RWPE2 (cell line): ENCODE measurements around the gene DOK3.

Source experiments
- ATAC-seq: fragments of 200-7000 bp; cut with Tn5 transposase; 3 replicates; pipeline ENCODE4 v1.9.1; 2021; ENCODE audit warnings: low read depth
- DNase-seq: peaks from one replicate; pipeline ENCODE4 v3.0.0-alpha.2; 2020; ENCODE audit warnings: low spot score
- H3K27ac ChIP-seq: fragments of 450-650 bp; 2 replicates; pipeline ENCODE4 v1.5.1; 2017; ENCODE audit warnings: mild to moderate bottlenecking; ENCODE audit not compliant: poor library complexity, severe bottlenecking
- H3K27me3 ChIP-seq: fragments of 250-450 bp; sonication (Bioruptor Pico); 2 replicates; pipeline ENCODE4 v1.5.1; 2021; ENCODE audit warnings: mild to moderate bottlenecking, moderate library complexity; ENCODE audit not compliant: insufficient read depth, poor library complexity, severe bottlenecking
- H3K36me3 ChIP-seq: fragments of 250-450 bp; sonication (Bioruptor Pico); 2 replicates; pipeline ENCODE4 v1.5.1; 2020; ENCODE audit warnings: low read depth, mild to moderate bottlenecking, moderate library complexity
- H3K4me1 ChIP-seq: fragments of 250-450 bp; sonication (Bioruptor Pico); 2 replicates; pipeline ENCODE4 v1.5.1; 2021; ENCODE audit warnings: mild to moderate bottlenecking, moderate library complexity; ENCODE audit not compliant: insufficient read depth, poor library complexity, severe bottlenecking
- H3K4me3 ChIP-seq: fragments of 250-450 bp; sonication (Bioruptor Pico); 2 replicates; pipeline ENCODE4 v1.5.1; 2021; ENCODE audit warnings: mild to moderate bottlenecking, moderate library complexity; ENCODE audit not compliant: severe bottlenecking
- H3K9me3 ChIP-seq: fragments of 250-450 bp; sonication (Bioruptor Pico); 2 replicates; pipeline ENCODE4 v1.5.1; 2021; ENCODE audit warnings: mild to moderate bottlenecking, moderate library complexity; ENCODE audit not compliant: severe bottlenecking
- CTCF ChIP-seq: fragments of 450-650 bp; IDR thresholded peaks from one replicate; pipeline ENCODE4 v1.5.1; 2017; ENCODE audit warnings: mild to moderate bottlenecking, moderate library complexity; ENCODE audit not compliant: poor library complexity, severe bottlenecking

Gene DOK3

GRCh38 chr5:177493795-177494345 is 15.8 kb downstream of the DOK3 start:
- H3K4me1 ChIP-seq = peaks cover 26% of the 10 kb centered on the region

GRCh38 chr5:177492841-177493240 is 16.8 kb downstream of the DOK3 start:
- H3K4me1 ChIP-seq = peaks cover 26% of the 10 kb centered on the region
- no peak for TF ChIP-seq CTCF
- H3K4me3 ChIP-seq = no peak overlapping the region
- ATAC-seq (no peak), DNase-seq (no peak)
- H3K9me3 ChIP-seq = no peaks in the 10 kb centered on the region
- peak overlapping the region; percentile 96 for H3K27ac ChIP-seq
- H3K36me3 ChIP-seq = peaks cover 78% of the 10 kb centered on the region
- H3K27me3 ChIP-seq = no peaks in the 10 kb centered on the region

More at GRCh38 chr5:177493795-177494345, 15.8 kb downstream of the DOK3 start:
- Histone ChIP-seq H3K36me3 (peaks cover 68% of the 10 kb centered on the region), H3K9me3 (no peaks in the 10 kb centered on the region), H3K4me3 (no peak overlapping the region), H3K27me3 (no peaks in the 10 kb centered on the region), H3K27ac (peak overlapping the region; percentile 96)
- DNase-seq (no peak), ATAC-seq (no peak)
- TF ChIP-seq CTCF = no peak

- Histone ChIP-seq H3K9me3 (no peaks in the 10 kb centered on the region), H3K4me3 (no peak overlapping the region), H3K27ac (peak overlapping the region; percentile 96), H3K4me1 (peaks cover 26% of the 10 kb centered on the region), H3K36me3 (peaks cover 85% of the 10 kb centered on the region), H3K27me3 (no peaks in the 10 kb centered on the region)
- no peak for ATAC-seq
- TF ChIP-seq CTCF = no peak
- DNase-seq = no peak
Measured at GRCh38 chr5:177491983-177492746, 17.5 kb downstream of the DOK3 start.

GRCh38 chr5:177491429-177491945 is 18.1 kb downstream of the DOK3 start:
- Histone ChIP-seq H3K36me3 (peaks cover 90% of the 10 kb centered on the region), H3K27me3 (no peaks in the 10 kb centered on the region), H3K9me3 (no peaks in the 10 kb centered on the region), H3K27ac (peak overlapping the region; percentile 11), H3K4me3 (no peak overlapping the region), H3K4me1 (peaks cover 26% of the 10 kb centered on the region)
- peak; percentile 94 for TF ChIP-seq CTCF
- no peak for DNase-seq
- ATAC-seq = peak; percentile 2; the same call in 1 of the 3 replicates

GRCh38 chr5:177490992-177491391 is 18.6 kb downstream of the DOK3 start:
- peaks cover 90% of the 10 kb centered on the region for H3K36me3 ChIP-seq
- DNase-seq (no peak), ATAC-seq (no peak)
- H3K4me3 ChIP-seq = no peak overlapping the region
- no peaks in the 10 kb centered on the region for H3K9me3 ChIP-seq
- H3K27me3 ChIP-seq = no peaks in the 10 kb centered on the region
- TF ChIP-seq CTCF = no peak
- peak overlapping the region; percentile 11 for H3K27ac ChIP-seq
- H3K4me1 ChIP-seq = peaks cover 24% of the 10 kb centered on the region
